Loucy (cell line): Measurements from ENCODE around the gene ZFAND3.

ENCODE experiments used
- EZH2phosphoT487 ChIP-seq: fragments of 200-600 bp; IDR thresholded peaks from 2 replicates; pipeline ENCODE4 v1.6.1; 2018; ENCODE audit warnings: antibody characterized with exemption, mild to moderate bottlenecking, moderate library complexity, borderline replicate concordance
- TF ChIP-seq, protein P1 (sequence below): fragments of 200-600 bp; sonication (generic); conservative IDR thresholded peaks from 2 replicates; pipeline ENCODE4 v1.5.1; 2014; ENCODE audit warnings: mild to moderate bottlenecking, antibody characterized with exemption, low read length

DNA sequence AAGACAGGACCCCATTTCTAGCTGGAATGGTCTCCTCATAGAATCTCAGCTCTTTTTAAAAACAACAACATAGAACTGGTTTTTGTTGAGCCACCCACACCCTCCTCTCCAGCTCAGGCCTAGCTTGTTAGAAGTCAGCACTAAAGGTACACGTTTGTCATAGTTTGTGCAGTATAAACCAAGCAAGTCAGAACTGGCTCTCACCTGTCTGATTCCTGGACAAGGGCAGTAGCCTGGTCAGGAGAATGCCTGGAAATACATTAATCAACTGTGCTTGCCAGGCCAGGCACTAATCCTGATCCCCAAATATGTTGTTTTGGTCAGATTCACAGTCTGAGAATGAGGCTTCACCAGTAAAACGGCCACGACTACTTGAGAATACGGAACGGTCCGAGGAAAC is 296.7 kb downstream of the ZFAND3 start:
- TF ChIP-seq, protein P1, sequence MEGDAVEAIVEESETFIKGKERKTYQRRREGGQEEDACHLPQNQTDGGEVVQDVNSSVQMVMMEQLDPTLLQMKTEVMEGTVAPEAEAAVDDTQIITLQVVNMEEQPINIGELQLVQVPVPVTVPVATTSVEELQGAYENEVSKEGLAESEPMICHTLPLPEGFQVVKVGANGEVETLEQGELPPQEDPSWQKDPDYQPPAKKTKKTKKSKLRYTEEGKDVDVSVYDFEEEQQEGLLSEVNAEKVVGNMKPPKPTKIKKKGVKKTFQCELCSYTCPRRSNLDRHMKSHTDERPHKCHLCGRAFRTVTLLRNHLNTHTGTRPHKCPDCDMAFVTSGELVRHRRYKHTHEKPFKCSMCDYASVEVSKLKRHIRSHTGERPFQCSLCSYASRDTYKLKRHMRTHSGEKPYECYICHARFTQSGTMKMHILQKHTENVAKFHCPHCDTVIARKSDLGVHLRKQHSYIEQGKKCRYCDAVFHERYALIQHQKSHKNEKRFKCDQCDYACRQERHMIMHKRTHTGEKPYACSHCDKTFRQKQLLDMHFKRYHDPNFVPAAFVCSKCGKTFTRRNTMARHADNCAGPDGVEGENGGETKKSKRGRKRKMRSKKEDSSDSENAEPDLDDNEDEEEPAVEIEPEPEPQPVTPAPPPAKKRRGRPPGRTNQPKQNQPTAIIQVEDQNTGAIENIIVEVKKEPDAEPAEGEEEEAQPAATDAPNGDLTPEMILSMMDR, result no peak
- TF ChIP-seq EZH2phosphoT487, result no peak
